ENCODE data around the gene UBE2B. TPM values are rescaled to one million over a fixed set of nuclear protein-coding genes. Genes with fewer than 3 reads are reported as not detected.
"Not testable (repeated sequence)": the region's sequence is repeated elsewhere in the genome, so short reads cannot be mapped to it uniquely, and the experiment has no call there.

UBE2B gene
- total RNA-seq, 1 donor from 2014 or later = 70.9 TPM

DNA sequence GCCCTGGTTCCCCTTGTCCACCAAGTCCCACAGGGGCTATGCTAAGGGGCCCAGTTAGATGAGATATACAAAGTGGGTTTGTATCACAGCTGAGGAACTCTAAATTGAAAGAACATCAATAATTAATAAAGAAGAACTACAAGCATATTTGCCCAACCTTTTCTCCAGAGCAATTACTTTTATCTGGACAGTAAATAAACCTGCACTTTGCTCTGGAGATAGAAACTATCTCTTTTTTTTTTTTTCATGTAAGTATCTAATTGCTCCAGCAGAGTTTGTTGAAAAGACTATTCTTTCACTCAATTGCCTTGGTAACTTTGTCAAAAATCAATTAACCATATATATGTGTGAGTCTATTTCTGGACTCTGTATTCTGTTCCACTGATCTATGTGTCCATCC lies 46.3 kb downstream of the UBE2B start:
- Mint-ChIP-seq H3K36me3 (no peaks in the 10 kb centered on the region), H3K27me3 (no peaks in the 10 kb centered on the region), H3K9me3 (no peaks in the 10 kb centered on the region), H3K4me3 (no peak overlapping the region), H3K27ac (peak overlapping the region; percentile 33), H3K4me1 (ENCODE audit: unreplicated experiment) (no peaks in the 10 kb centered on the region)
- no peak for DNase-seq (ENCODE audit: extremely low spot score, unreplicated experiment)
- TF ChIP-seq, protein P1, sequence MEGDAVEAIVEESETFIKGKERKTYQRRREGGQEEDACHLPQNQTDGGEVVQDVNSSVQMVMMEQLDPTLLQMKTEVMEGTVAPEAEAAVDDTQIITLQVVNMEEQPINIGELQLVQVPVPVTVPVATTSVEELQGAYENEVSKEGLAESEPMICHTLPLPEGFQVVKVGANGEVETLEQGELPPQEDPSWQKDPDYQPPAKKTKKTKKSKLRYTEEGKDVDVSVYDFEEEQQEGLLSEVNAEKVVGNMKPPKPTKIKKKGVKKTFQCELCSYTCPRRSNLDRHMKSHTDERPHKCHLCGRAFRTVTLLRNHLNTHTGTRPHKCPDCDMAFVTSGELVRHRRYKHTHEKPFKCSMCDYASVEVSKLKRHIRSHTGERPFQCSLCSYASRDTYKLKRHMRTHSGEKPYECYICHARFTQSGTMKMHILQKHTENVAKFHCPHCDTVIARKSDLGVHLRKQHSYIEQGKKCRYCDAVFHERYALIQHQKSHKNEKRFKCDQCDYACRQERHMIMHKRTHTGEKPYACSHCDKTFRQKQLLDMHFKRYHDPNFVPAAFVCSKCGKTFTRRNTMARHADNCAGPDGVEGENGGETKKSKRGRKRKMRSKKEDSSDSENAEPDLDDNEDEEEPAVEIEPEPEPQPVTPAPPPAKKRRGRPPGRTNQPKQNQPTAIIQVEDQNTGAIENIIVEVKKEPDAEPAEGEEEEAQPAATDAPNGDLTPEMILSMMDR (conservative IDR thresholded peaks at IDR 0.05) = no peak

DNA sequence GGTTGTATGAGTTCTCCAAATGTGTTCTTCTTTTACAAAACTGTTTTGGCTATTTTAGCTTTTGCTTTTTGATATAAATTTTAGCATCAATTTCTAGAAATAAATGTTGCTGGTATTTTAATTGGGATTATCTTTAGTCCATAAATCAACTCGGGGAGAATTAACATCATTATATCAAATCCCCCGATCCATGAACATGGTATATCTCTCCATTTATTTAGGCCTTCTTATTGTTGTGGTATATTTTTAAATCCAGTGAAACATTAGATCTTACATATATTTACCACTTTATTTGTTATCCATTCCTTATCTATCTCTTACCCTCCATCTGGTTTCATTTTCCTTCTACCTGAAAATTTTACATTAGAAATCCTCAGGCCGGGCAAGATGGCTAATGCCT lies 47.6 kb downstream of the UBE2B start:
- H3K4me3 Mint-ChIP-seq = no peak overlapping the region
- DNase-seq (ENCODE audit: extremely low spot score, unreplicated experiment) = no peak
- H3K27ac Mint-ChIP-seq = no peak overlapping the region
- no peaks in the 10 kb centered on the region for H3K27me3 Mint-ChIP-seq
- H3K4me1 Mint-ChIP-seq (ENCODE audit: unreplicated experiment) = no peaks in the 10 kb centered on the region
- H3K9me3 Mint-ChIP-seq = no peaks in the 10 kb centered on the region
- H3K36me3 Mint-ChIP-seq = no peaks in the 10 kb centered on the region
- TF ChIP-seq, protein P1 (conservative IDR thresholded peaks at IDR 0.05) = no peak

DNA sequence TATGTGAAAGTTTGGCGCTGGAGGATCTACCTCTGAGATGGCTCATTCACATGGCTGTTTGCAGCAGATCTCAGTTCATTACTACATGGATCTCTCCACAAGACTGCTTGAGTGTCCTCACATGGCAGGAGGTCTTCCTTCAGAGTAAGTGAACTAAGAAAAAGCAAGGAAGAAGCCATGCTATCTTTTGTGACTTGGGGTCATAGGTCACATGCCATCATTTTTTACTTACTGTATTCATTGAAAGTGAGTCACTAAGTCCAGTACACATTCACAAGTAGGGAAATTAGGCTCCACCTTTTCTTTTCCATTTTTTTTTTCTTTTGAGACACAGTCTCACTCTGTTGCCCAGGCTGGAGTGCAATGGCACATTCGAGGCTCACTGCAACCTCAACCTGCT lies 49.0 kb downstream of the UBE2B start:
- Mint-ChIP-seq H3K4me3 (no peak overlapping the region), H3K27me3 (no peaks in the 10 kb centered on the region), H3K9me3 (no peaks in the 10 kb centered on the region), H3K4me1 (ENCODE audit: unreplicated experiment) (no peaks in the 10 kb centered on the region), H3K27ac (no peak overlapping the region), H3K36me3 (no peaks in the 10 kb centered on the region)
- DNase-seq (ENCODE audit: extremely low spot score, unreplicated experiment) = no peak
- TF ChIP-seq, protein P1 (conservative IDR thresholded peaks at IDR 0.05) = no peak

DNA sequence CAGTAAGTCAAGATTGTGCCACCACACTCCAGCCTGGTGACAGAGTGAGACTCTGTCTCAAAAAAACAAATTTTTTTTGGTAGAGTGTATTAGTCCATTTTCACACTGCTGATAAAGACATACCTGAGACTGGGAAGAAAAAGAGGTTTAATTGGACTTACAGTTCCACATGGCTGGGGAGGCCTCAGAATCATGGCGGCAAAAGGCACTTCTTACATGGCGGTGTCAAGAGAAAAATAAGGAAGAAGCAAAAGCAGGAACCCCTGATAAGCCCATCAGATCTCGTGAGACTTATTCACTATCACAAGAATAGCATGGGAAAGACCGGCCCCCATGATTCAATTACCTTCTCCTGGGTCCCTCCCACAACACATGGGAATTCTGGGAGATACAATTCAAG lies 49.7 kb downstream of the UBE2B start:
- not testable (repeated sequence) for H3K27ac Mint-ChIP-seq; H3K4me3 Mint-ChIP-seq; H3K27me3 Mint-ChIP-seq; H3K36me3 Mint-ChIP-seq; DNase-seq (ENCODE audit: extremely low spot score, unreplicated experiment); H3K9me3 Mint-ChIP-seq; H3K4me1 Mint-ChIP-seq (ENCODE audit: unreplicated experiment)

DNA sequence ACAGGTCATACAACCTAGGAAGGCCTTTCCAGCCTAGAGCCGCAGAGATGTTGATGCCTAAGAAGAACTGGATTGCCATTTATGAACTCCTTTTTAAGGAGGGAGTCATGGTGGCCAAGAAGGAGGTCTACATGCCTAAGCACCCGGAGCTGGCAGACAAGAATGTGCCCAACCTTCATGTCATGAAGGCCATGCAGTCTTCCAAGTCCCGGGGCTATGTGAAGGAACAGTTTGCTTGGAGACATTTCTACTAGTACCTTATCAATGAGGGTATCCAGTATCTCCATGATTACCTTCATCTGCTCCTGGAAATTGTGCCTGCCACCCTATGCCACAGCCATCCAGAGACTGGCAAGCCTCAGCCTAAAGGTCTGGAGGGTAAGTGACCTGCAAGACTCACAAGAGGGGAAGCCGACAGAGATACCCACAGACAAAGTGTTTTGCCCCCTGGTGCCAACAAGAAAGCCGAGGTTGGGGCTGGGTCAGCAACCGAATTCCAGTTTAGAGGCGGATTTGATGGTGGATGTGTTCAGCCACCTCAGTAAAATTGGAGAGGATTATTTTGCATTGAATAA lies 51.5 kb downstream of the UBE2B start:
- Mint-ChIP-seq H3K36me3 (no peaks in the 10 kb centered on the region), H3K4me3 (no peak overlapping the region), H3K4me1 (ENCODE audit: unreplicated experiment) (no peaks in the 10 kb centered on the region), H3K27ac (no peak overlapping the region), H3K27me3 (peaks cover 5% of the 10 kb centered on the region), H3K9me3 (no peaks in the 10 kb centered on the region)
- TF ChIP-seq, protein P1 (conservative IDR thresholded peaks at IDR 0.05) = no peak
- DNase-seq (ENCODE audit: extremely low spot score, unreplicated experiment) = no peak

DNA sequence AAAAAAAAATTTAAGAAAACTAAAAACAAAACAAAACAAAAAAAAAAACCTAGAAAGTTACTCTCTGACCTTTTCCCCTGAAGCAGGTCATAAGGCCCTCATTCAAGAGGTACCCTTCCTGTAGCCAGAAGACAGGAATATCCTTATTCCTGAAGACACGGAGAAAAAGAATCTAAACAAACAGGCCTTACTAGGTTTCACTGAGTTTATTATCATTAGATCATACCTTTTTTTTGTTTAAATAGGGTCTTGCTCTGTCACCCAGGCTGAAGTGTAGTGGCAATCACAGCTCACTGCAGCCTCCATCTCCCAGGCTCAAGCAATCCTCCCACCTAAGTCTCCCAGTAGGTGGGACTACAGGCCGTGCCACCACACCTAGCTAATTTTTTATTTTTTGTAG lies 52.0 kb downstream of the UBE2B start:
- Mint-ChIP-seq H3K4me3 (no peak overlapping the region), H3K36me3 (no peaks in the 10 kb centered on the region)
- no peak for DNase-seq (ENCODE audit: extremely low spot score, unreplicated experiment)

More for the DNA sequence above, 52.0 kb downstream of the UBE2B start:
- TF ChIP-seq, protein P1 (conservative IDR thresholded peaks at IDR 0.05) = no peak
- peaks cover 9% of the 10 kb centered on the region for H3K27me3 Mint-ChIP-seq
- H3K27ac Mint-ChIP-seq = no peak overlapping the region
- H3K4me1 Mint-ChIP-seq (ENCODE audit: unreplicated experiment) = no peaks in the 10 kb centered on the region
- H3K9me3 Mint-ChIP-seq = no peaks in the 10 kb centered on the region

All from type B pancreatic cell (in vitro differentiated cells).